MM.1S (cell line): Measurements from ENCODE around the gene AKAP1.

Source experiments
- DNase-seq: peaks from one replicate; pipeline ENCODE4 v3.0.0-alpha.2; 2015
- H2AFZ ChIP-seq: fragments of 300-600 bp; sonication (generic); 2 replicates; pipeline ENCODE4 v1.6.0; 2016; ENCODE audit warnings: antibody characterized with exemption, low read length
- H3F3A ChIP-seq: fragments of 300-600 bp; sonication (generic); 2 replicates; pipeline ENCODE4 v1.6.1; 2016; ENCODE audit warnings: mild to moderate bottlenecking, antibody characterized with exemption, low read length, moderate library complexity, mixed read lengths; ENCODE audit not compliant: insufficient read depth
- H3K27ac ChIP-seq: fragments of 300-600 bp; sonication (generic); 2 replicates; pipeline ENCODE4 v1.5.1; 2016; ENCODE audit warnings: mild to moderate bottlenecking, low read length
- H3K27me3 ChIP-seq: fragments of 300-600 bp; sonication (generic); replicated peaks from 2 replicates; pipeline ENCODE4 v1.6.0; 2016; ENCODE audit warnings: low read length; ENCODE audit not compliant: insufficient read depth
- H3K36me3 ChIP-seq: fragments of 300-600 bp; sonication (generic); replicated peaks from 2 replicates; pipeline ENCODE4 v1.6.1; 2016; ENCODE audit warnings: mild to moderate bottlenecking, low read length, mixed read lengths; ENCODE audit not compliant: insufficient read depth
- H3K4me1 ChIP-seq: fragments of 300-600 bp; sonication (generic); 2 replicates; pipeline ENCODE4 v1.6.1; 2016; ENCODE audit warnings: low read length, mixed read lengths
- H3K4me2 ChIP-seq: fragments of 300-600 bp; sonication (generic); 2 replicates; pipeline ENCODE4 v1.6.0; 2016; ENCODE audit warnings: low read depth, low read length
- H3K4me3 ChIP-seq: fragments of 300-600 bp; sonication (generic); 2 replicates; pipeline ENCODE4 v1.5.1; 2016; ENCODE audit warnings: low read length, mixed read lengths
- H3K79me2 ChIP-seq: fragments of 300-600 bp; sonication (generic); 2 replicates; pipeline ENCODE4 v1.6.1; 2016; ENCODE audit warnings: mixed run types, low read length, mixed read lengths
- H3K9ac ChIP-seq: fragments of 300-600 bp; sonication (generic); 2 replicates; pipeline ENCODE4 v1.6.1; 2016; ENCODE audit warnings: low read length, mixed read lengths
- H3K9me2 ChIP-seq: fragments of 300-600 bp; sonication (generic); replicated peaks from 2 replicates; pipeline ENCODE4 v1.6.1; 2016; ENCODE audit warnings: mild to moderate bottlenecking, low read length, mixed read lengths; ENCODE audit not compliant: insufficient read depth
- H3K9me3 ChIP-seq: fragments of 300-600 bp; sonication (generic); replicated peaks from 2 replicates; pipeline ENCODE4 v1.6.1; 2016; ENCODE audit warnings: mild to moderate bottlenecking, low read length, mixed read lengths; ENCODE audit not compliant: insufficient read depth
- H4K20me1 ChIP-seq: fragments of 300-600 bp; sonication (generic); 2 replicates; pipeline ENCODE4 v1.6.1; 2016; ENCODE audit warnings: mild to moderate bottlenecking, low read length, moderate library complexity, mixed read lengths; ENCODE audit not compliant: insufficient read depth
- CTCF ChIP-seq: fragments of 300-600 bp; sonication (generic); IDR thresholded peaks from 2 replicates; pipeline ENCODE4 v1.5.1; 2016; ENCODE audit warnings: antibody characterized with exemption, low read length, mixed read lengths
- EZH2 ChIP-seq: fragments of 300-600 bp; sonication (generic); optimal IDR thresholded peaks from 2 replicates; pipeline ENCODE3; 2017; ENCODE audit warnings: low read depth, mild to moderate bottlenecking, antibody characterized with exemption, low read length, mixed read lengths
- EZH2phosphoT487 ChIP-seq: fragments of 300-600 bp; sonication (generic); IDR thresholded peaks from 2 replicates; pipeline ENCODE4 v1.6.1; 2018; ENCODE audit warnings: antibody characterized with exemption, low read length

AKAP1 gene

GRCh38 chr17:57068222-57068658 is 16.8 kb upstream of the AKAP1 start:
- TF ChIP-seq CTCF (no peak), EZH2 (no peak), EZH2phosphoT487 (no peak)
- H4K20me1 ChIP-seq, result no peaks in the 10 kb centered on the region
- H3K4me2 ChIP-seq, result no peak overlapping the region
- no peaks in the 10 kb centered on the region for H3F3A ChIP-seq
- DNase-seq, result no peak
- H3K9ac ChIP-seq, result no peak overlapping the region
- H3K4me3 ChIP-seq, result no peak overlapping the region
- H3K9me2 ChIP-seq, result no peaks in the 10 kb centered on the region
- H3K79me2 ChIP-seq, result no peaks in the 10 kb centered on the region
- no peak overlapping the region for H3K27ac ChIP-seq
- no peaks in the 10 kb centered on the region for H3K36me3 ChIP-seq
- H3K4me1 ChIP-seq, result no peaks in the 10 kb centered on the region
- no peaks in the 10 kb centered on the region for H3K9me3 ChIP-seq
- H2AFZ ChIP-seq, result no peak overlapping the region
- H3K27me3 ChIP-seq, result no peaks in the 10 kb centered on the region

GRCh38 chr17:57068707-57069106 is 16.3 kb upstream of the AKAP1 start:
- Histone ChIP-seq H3K4me2 (no peak overlapping the region), H3K9ac (no peak overlapping the region), H3K36me3 (no peaks in the 10 kb centered on the region), H3K9me2 (no peaks in the 10 kb centered on the region), H3K9me3 (no peaks in the 10 kb centered on the region), H3K27ac (no peak overlapping the region), H3K79me2 (no peaks in the 10 kb centered on the region), H2AFZ (no peak overlapping the region), H3K4me3 (no peak overlapping the region), H3K27me3 (no peaks in the 10 kb centered on the region), H3F3A (no peaks in the 10 kb centered on the region), H4K20me1 (no peaks in the 10 kb centered on the region), H3K4me1 (no peaks in the 10 kb centered on the region)
- no peak for TF ChIP-seq EZH2phosphoT487
- no peak for DNase-seq

GRCh38 chr17:57071991-57072944 is 12.8 kb upstream of the AKAP1 start:
- H3K79me2 ChIP-seq, result no peaks in the 10 kb centered on the region
- no peak overlapping the region for H3K4me3 ChIP-seq
- no peak for TF ChIP-seq EZH2phosphoT487
- no peak for TF ChIP-seq CTCF
- no peak for TF ChIP-seq EZH2
- no peaks in the 10 kb centered on the region for H3K36me3 ChIP-seq
- no peak for DNase-seq
- peaks cover 7% of the 10 kb centered on the region for H3K4me1 ChIP-seq
- no peak overlapping the region for H3K27ac ChIP-seq
- H3K27me3 ChIP-seq, result no peaks in the 10 kb centered on the region
- H3K9ac ChIP-seq, result no peak overlapping the region
- no peaks in the 10 kb centered on the region for H3K9me3 ChIP-seq
- no peak overlapping the region for H2AFZ ChIP-seq
- no peaks in the 10 kb centered on the region for H3K9me2 ChIP-seq
- H4K20me1 ChIP-seq, result no peaks in the 10 kb centered on the region
- H3K4me2 ChIP-seq, result no peak overlapping the region
- no peaks in the 10 kb centered on the region for H3F3A ChIP-seq

GRCh38 chr17:57073626-57074025 is 11.4 kb upstream of the AKAP1 start:
- no peak overlapping the region for H3K4me2 ChIP-seq
- no peaks in the 10 kb centered on the region for H3K36me3 ChIP-seq
- H2AFZ ChIP-seq, result no peak overlapping the region
- H3F3A ChIP-seq, result no peaks in the 10 kb centered on the region
- H3K9ac ChIP-seq, result no peak overlapping the region
- no peak overlapping the region for H3K4me3 ChIP-seq
- no peaks in the 10 kb centered on the region for H3K79me2 ChIP-seq
- peaks cover 10% of the 10 kb centered on the region for H3K4me1 ChIP-seq
- H3K9me2 ChIP-seq, result no peaks in the 10 kb centered on the region
- no peaks in the 10 kb centered on the region for H4K20me1 ChIP-seq
- no peak overlapping the region for H3K27ac ChIP-seq
- TF ChIP-seq EZH2, result no peak
- no peak for TF ChIP-seq CTCF
- no peak for TF ChIP-seq EZH2phosphoT487
- H3K27me3 ChIP-seq, result no peaks in the 10 kb centered on the region
- no peaks in the 10 kb centered on the region for H3K9me3 ChIP-seq
- no peak for DNase-seq
